SK-N-SH treated with all-trans-retinoic acid at 6 μM for 48 hours (cell line): ENCODE results near the gene PRKCB.

Source experiments
- ATAC-seq: fragments of 200-7000 bp; cut with Tn5 transposase; 3 replicates; pipeline ENCODE4 v1.9.1; 2020; ENCODE audit warnings: mild to moderate bottlenecking, moderate library complexity
- ARNTL ChIP-seq: fragments of 450-650 bp; formaldehyde crosslinking; IDR thresholded peaks from 2 replicates; pipeline ENCODE4 v1.5.0; 2020; ENCODE audit warnings: low read depth, mild to moderate bottlenecking, moderate library complexity, borderline replicate concordance
- BACH2 ChIP-seq: fragments of 250-450 bp; sonication (Bioruptor Pico); IDR thresholded peaks from 2 replicates; pipeline ENCODE4 v1.9.0; 2021; ENCODE audit warnings: mild to moderate bottlenecking, borderline replicate concordance
- CSDC2 ChIP-seq: fragments of 250-450 bp; sonication (Bioruptor Pico); IDR thresholded peaks from 2 replicates; pipeline ENCODE4 v1.5.0; 2020; ENCODE audit warnings: mild to moderate bottlenecking, moderate library complexity
- ESRRG ChIP-seq: fragments of 250-450 bp; sonication (Bioruptor Pico); IDR thresholded peaks from 2 replicates; pipeline ENCODE4 v1.6.1; 2021; ENCODE audit warnings: mild to moderate bottlenecking
- GLIS3 ChIP-seq: fragments of 250-450 bp; sonication (Bioruptor Pico); IDR thresholded peaks from 2 replicates; pipeline ENCODE4 v1.5.0; 2020; ENCODE audit warnings: mild to moderate bottlenecking, moderate library complexity
- TCF4 ChIP-seq: fragments of 250-450 bp; sonication (Bioruptor Pico); IDR thresholded peaks from 2 replicates; pipeline ENCODE4 v1.8.0; 2021; ENCODE audit warnings: mild to moderate bottlenecking, moderate library complexity, borderline replicate concordance
- TOX ChIP-seq: fragments of 250-450 bp; sonication (Bioruptor Pico); IDR thresholded peaks from 2 replicates; pipeline ENCODE4 v1.8.0; 2021; ENCODE audit warnings: mild to moderate bottlenecking, moderate library complexity, borderline replicate concordance
- ZC3H10 ChIP-seq: fragments of 250-450 bp; sonication (Bioruptor Pico); IDR thresholded peaks from 2 replicates; pipeline ENCODE4 v1.5.1; 2021; ENCODE audit warnings: mild to moderate bottlenecking, moderate library complexity
- ZFP3 ChIP-seq: fragments of 250-450 bp; sonication (Bioruptor Pico); IDR thresholded peaks from 2 replicates; pipeline ENCODE4 v1.5.0; 2020; ENCODE audit warnings: mild to moderate bottlenecking, moderate library complexity
- ZFP30 ChIP-seq: fragments of 450-650 bp; formaldehyde crosslinking; IDR thresholded peaks from 2 replicates; pipeline ENCODE4 v1.5.0; 2022; ENCODE audit warnings: mild to moderate bottlenecking, moderate library complexity
- ZNF565 ChIP-seq: fragments of 450-650 bp; formaldehyde crosslinking; conservative IDR thresholded peaks from 2 replicates; pipeline ENCODE4 v1.5.0; 2020; ENCODE audit warnings: low read depth, mild to moderate bottlenecking, moderate library complexity
- ZNF70 ChIP-seq: fragments of 450-650 bp; formaldehyde crosslinking; IDR thresholded peaks from 2 replicates; pipeline ENCODE4 v1.5.0; 2020; ENCODE audit warnings: mild to moderate bottlenecking, moderate library complexity
- ZNF8 ChIP-seq: fragments of 450-650 bp; formaldehyde crosslinking; IDR thresholded peaks from 2 replicates; pipeline ENCODE4 v1.5.0; 2020; ENCODE audit warnings: mild to moderate bottlenecking, moderate library complexity
- TF ChIP-seq, protein P1 (sequence below): fragments of 250-450 bp; sonication (Bioruptor Pico); IDR thresholded peaks from 2 replicates; pipeline ENCODE4 v1.8.0; 2020; ENCODE audit warnings: mild to moderate bottlenecking, moderate library complexity, borderline replicate concordance
- TF ChIP-seq, protein P2 (sequence below): fragments of 250-450 bp; sonication (Bioruptor Pico); IDR thresholded peaks from 2 replicates; pipeline ENCODE4 v1.5.1; 2020; ENCODE audit warnings: low read depth, mild to moderate bottlenecking, moderate library complexity
- TF ChIP-seq, protein P3 (sequence below): fragments of 250-450 bp; sonication (Bioruptor Pico); IDR thresholded peaks from 2 replicates; pipeline ENCODE4 v1.5.0; 2020; ENCODE audit warnings: mild to moderate bottlenecking, moderate library complexity

Gene PRKCB

DNA sequence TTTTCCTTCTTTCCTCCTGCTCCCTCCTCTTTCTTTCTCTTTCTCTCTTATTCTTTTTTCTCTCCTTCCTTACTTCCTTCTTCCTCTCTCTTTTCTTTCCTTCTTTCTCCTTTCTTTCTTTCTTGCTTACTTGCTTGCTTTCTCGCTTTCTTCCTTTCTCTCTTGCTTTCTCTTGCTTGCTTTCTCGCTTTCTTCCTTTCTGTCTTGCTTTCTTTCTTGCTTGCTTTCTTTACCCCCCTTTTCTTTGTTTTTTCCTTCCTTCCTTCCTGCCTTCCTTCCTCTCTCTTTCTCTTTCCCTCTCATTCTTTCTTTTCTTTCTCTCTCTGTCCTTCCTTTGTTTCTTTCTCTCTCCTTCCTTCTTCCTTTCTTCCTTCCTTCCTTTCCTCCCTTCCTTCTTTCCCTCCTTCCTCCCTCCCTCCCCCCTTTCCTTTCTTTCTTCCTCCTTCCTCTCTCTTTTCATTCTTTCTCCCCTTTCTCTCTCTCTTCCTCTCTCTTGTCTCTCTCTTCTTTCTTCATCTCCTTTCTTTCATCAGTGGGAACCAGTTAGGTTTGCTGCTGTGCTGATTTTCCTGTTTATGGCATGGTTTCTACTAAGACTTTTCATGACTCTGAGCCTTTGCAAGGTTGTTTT is 277.4 kb downstream of the PRKCB start:
- no peak for ATAC-seq
- TF ChIP-seq TCF4 (no peak), ZNF565 (CRISPR knock-in tag) (no peak), ESRRG (CRISPR knock-in tag) (no peak), ZFP3 (CRISPR knock-in tag) (no peak), ZFP30 (CRISPR knock-in tag) (no peak), ZNF8 (CRISPR knock-in tag) (no peak), BACH2 (CRISPR knock-in tag) (no peak), ARNTL (CRISPR knock-in tag) (no peak), ZC3H10 (no peak), CSDC2 (CRISPR knock-in tag) (no peak)
- TF ChIP-seq, protein P1, sequence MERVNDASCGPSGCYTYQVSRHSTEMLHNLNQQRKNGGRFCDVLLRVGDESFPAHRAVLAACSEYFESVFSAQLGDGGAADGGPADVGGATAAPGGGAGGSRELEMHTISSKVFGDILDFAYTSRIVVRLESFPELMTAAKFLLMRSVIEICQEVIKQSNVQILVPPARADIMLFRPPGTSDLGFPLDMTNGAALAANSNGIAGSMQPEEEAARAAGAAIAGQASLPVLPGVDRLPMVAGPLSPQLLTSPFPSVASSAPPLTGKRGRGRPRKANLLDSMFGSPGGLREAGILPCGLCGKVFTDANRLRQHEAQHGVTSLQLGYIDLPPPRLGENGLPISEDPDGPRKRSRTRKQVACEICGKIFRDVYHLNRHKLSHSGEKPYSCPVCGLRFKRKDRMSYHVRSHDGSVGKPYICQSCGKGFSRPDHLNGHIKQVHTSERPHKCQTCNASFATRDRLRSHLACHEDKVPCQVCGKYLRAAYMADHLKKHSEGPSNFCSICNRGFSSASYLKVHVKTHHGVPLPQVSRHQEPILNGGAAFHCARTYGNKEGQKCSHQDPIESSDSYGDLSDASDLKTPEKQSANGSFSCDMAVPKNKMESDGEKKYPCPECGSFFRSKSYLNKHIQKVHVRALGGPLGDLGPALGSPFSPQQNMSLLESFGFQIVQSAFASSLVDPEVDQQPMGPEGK (CRISPR knock-in tag), result no peak
- TF ChIP-seq, protein P2, sequence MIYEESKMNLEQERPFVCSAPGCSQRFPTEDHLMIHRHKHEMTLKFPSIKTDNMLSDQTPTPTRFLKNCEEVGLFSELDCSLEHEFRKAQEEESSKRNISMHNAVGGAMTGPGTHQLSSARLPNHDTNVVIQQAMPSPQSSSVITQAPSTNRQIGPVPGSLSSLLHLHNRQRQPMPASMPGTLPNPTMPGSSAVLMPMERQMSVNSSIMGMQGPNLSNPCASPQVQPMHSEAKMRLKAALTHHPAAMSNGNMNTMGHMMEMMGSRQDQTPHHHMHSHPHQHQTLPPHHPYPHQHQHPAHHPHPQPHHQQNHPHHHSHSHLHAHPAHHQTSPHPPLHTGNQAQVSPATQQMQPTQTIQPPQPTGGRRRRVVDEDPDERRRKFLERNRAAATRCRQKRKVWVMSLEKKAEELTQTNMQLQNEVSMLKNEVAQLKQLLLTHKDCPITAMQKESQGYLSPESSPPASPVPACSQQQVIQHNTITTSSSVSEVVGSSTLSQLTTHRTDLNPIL, result no peak
- TF ChIP-seq, protein P3, sequence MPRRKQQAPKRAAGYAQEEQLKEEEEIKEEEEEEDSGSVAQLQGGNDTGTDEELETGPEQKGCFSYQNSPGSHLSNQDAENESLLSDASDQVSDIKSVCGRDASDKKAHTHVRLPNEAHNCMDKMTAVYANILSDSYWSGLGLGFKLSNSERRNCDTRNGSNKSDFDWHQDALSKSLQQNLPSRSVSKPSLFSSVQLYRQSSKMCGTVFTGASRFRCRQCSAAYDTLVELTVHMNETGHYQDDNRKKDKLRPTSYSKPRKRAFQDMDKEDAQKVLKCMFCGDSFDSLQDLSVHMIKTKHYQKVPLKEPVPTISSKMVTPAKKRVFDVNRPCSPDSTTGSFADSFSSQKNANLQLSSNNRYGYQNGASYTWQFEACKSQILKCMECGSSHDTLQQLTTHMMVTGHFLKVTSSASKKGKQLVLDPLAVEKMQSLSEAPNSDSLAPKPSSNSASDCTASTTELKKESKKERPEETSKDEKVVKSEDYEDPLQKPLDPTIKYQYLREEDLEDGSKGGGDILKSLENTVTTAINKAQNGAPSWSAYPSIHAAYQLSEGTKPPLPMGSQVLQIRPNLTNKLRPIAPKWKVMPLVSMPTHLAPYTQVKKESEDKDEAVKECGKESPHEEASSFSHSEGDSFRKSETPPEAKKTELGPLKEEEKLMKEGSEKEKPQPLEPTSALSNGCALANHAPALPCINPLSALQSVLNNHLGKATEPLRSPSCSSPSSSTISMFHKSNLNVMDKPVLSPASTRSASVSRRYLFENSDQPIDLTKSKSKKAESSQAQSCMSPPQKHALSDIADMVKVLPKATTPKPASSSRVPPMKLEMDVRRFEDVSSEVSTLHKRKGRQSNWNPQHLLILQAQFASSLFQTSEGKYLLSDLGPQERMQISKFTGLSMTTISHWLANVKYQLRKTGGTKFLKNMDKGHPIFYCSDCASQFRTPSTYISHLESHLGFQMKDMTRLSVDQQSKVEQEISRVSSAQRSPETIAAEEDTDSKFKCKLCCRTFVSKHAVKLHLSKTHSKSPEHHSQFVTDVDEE (CRISPR knock-in tag), result no peak

DNA sequence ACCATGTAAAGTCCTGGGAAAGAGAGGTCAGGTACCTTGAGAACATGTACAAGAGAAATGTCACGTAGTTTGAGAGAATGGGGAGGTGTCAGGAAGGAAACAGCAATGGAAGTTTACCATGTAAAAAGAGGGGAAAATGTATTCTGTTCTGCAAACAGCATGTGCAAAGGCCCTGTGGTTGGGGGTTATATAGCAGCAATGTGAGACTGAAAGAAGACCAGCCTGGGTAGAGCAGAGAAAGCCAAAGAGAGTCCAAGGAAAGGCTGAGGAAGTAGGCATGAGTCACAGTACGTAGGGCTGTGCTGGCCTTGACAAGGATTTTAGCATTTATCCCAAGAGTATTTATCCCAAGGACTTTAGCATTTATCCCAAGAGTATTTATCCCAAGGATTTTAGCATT is 279.1 kb downstream of the PRKCB start:
- TF ChIP-seq ZNF565 (CRISPR knock-in tag), result no peak
- TF ChIP-seq, protein P1 (CRISPR knock-in tag), result no peak
- no peak for TF ChIP-seq ZFP30 (CRISPR knock-in tag)
- TF ChIP-seq ESRRG (CRISPR knock-in tag), result no peak
- no peak for TF ChIP-seq BACH2 (CRISPR knock-in tag)
- no peak for ATAC-seq

DNA sequence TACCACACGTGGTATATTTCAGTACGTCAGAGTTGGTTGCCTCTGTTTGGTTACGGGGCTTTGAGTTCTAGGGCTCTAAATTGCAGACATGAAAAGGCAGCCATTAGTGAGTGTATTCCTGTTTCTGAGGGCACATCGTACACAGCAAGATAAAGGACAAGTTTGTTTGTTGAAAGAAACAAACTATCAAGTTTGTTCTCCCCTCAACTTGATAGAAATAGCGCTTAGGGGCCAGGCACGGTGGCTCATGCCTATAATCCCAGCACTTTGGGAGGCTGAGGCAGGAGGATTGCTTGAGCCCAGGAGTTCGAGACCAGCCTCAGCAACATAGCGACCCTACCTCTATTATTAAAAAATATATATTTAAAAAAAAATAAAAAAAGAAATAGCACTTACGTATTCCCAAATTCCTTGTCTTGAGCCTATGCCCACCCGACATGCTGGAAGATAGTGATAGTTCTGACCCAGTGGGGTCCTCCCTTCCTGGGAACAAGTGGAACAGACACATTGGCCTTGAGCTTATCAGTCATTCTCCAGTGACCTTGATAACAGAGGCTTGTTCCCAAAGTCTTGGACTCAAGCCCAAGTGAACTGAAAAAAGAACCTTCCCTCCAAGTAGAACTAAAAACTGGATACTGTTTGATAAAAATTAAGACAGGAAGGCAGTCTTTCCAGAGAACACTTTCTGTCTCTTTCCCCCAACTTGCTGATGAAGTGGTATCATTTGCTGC is 280.4 kb downstream of the PRKCB start:
- no peak for ATAC-seq

More for the DNA sequence above, 280.4 kb downstream of the PRKCB start:
- TF ChIP-seq, protein P3 (CRISPR knock-in tag), result no peak
- no peak for TF ChIP-seq TOX
- TF ChIP-seq ZNF70 (CRISPR knock-in tag), result no peak
- TF ChIP-seq CSDC2 (CRISPR knock-in tag), result no peak
- TF ChIP-seq ESRRG (CRISPR knock-in tag), result no peak
- no peak for TF ChIP-seq ZNF8 (CRISPR knock-in tag)
- TF ChIP-seq BACH2 (CRISPR knock-in tag), result no peak
- no peak for TF ChIP-seq GLIS3 (CRISPR knock-in tag)
- no peak for TF ChIP-seq ZC3H10
- no peak for TF ChIP-seq ZNF565 (CRISPR knock-in tag)
- TF ChIP-seq, protein P1 (CRISPR knock-in tag), result no peak
- no peak for TF ChIP-seq TCF4
